Adipose tissue (tissue), 3 donors: ENCODE data around the gene AMBP. TPM values are rescaled to one million over a fixed set of nuclear protein-coding genes. Genes with fewer than 3 reads are reported as not detected.
"Not testable (repeated sequence)": the region's sequence is repeated elsewhere in the genome, so short reads cannot be mapped to it uniquely, and the experiment has no call there.

Experiments
- H3K27ac ChIP-seq: one replicate; pipeline ENCODE4 v1.5.1; 2013; ENCODE audit warnings: low read depth, low read length
- WGBS, 3 donors: extraction: QIAGEN DNeasy Blood & Tissue Kit; methylation state at CpG; one replicate each; pipeline ENCODE4 v1.1.7; 2013; 5-methylcytosine and 5-hydroxymethylcytosine counted together
- polyA plus RNA-seq, 3 donors: library from polyadenylated mRNA; stranded (reverse); fragments of 200-250 nt; gene quantifications; one replicate each; pipeline ENCODE4 v1.2.3, GENCODE V29; 2013
- donor health status: healthy with polysubstance abuse.
- donor health status: Bipolar disorder and iron deficiency.
- donor health status: healthy.

The AMBP gene
- polyA plus RNA-seq, 3 donors: 0.16 to 57.3 TPM; not detected in 1

- WGBS, 3 donors: 77 to 91% (median 85%) methylated on average over 3 of the region's 3 CpGs
- no peak overlapping the region for H3K27ac ChIP-seq
These were observed 30.4 kb downstream of the AMBP start for GRCh38 chr9:114047717-114048116.

- 82 to 90% (median 87%) methylated on average over 1 of the region's 1 CpG for WGBS, 3 donors
- H3K27ac ChIP-seq: no peak overlapping the region
These were observed 31.2 kb downstream of the AMBP start for GRCh38 chr9:114046875-114047274.

GRCh38 chr9:114046237-114046755, 31.8 kb downstream of the AMBP start:
- 95 to 98% (median 96%) methylated on average over 4 of the region's 4 CpGs for WGBS, 3 donors
- no peak overlapping the region for H3K27ac ChIP-seq

GRCh38 chr9:114043660-114044059, 34.4 kb downstream of the AMBP start:
- not testable (repeated sequence) for H3K27ac ChIP-seq

- WGBS, 3 donors: 84 to 97% (median 92%) methylated on average over 5 of the region's 5 CpGs
- H3K27ac ChIP-seq: no peak overlapping the region
These were observed 38.6 kb downstream of the AMBP start for GRCh38 chr9:114039484-114039883.

GRCh38 chr9:114038724-114039313, 39.3 kb downstream of the AMBP start:
- H3K27ac ChIP-seq: no peak overlapping the region
- WGBS, 3 donors: 92 to 94% (median 94%) methylated on average over 13 of the region's 13 CpGs

GRCh38 chr9:114037961-114038723, 40.0 kb downstream of the AMBP start:
- H3K27ac ChIP-seq: no peak overlapping the region
- 84 to 87% (median 86%) methylated on average over 19 of the region's 19 CpGs for WGBS, 3 donors

GRCh38 chr9:114037249-114037648, 40.9 kb downstream of the AMBP start:
- WGBS, 3 donors: 83 to 93% (median 85%) methylated on average over 5 of the region's 5 CpGs
- no peak overlapping the region for H3K27ac ChIP-seq

GRCh38 chr9:114035845-114036801, 42.0 kb downstream of the AMBP start:
- WGBS, 3 donors: 95 to 98% (median 96%) methylated on average over 18 of the region's 18 CpGs

GRCh38 chr9:114035221-114035844, 42.8 kb downstream of the AMBP start:
- H3K27ac ChIP-seq: no peak overlapping the region
- WGBS, 3 donors: 83 to 90% (median 86%) methylated on average over 16 to 17 of the region's 17 CpGs

More at GRCh38 chr9:114035845-114036801, 42.0 kb downstream of the AMBP start:
- no peak overlapping the region for H3K27ac ChIP-seq

- 85 to 93% (median 89%) methylated on average over 4 of the region's 4 CpGs for WGBS, 3 donors
- H3K27ac ChIP-seq: no peak overlapping the region
These were observed 43.4 kb downstream of the AMBP start for GRCh38 chr9:114034661-114035062.

- H3K27ac ChIP-seq: no peak overlapping the region
- WGBS, 3 donors: 96 to 97% (median 96%) methylated on average over 10 of the region's 10 CpGs
These were observed 43.9 kb downstream of the AMBP start for GRCh38 chr9:114034196-114034595.

GRCh38 chr9:114033397-114034103, 44.5 kb downstream of the AMBP start:
- H3K27ac ChIP-seq: no peak overlapping the region
- 65 to 72% (median 69%) methylated on average over 12 of the region's 12 CpGs for WGBS, 3 donors

GRCh38 chr9:114031948-114032840, 45.9 kb downstream of the AMBP start:
- H3K27ac ChIP-seq: no peak overlapping the region
- WGBS, 3 donors: 84 to 93% (median 86%) methylated on average over 19 of the region's 19 CpGs

GRCh38 chr9:114031037-114031630, 47.0 kb downstream of the AMBP start:
- 92 to 95% (median 93%) methylated on average over 7 of the region's 7 CpGs for WGBS, 3 donors
- no peak overlapping the region for H3K27ac ChIP-seq

GRCh38 chr9:114030364-114030763, 47.7 kb downstream of the AMBP start:
- 89 to 92% (median 91%) methylated on average over 9 of the region's 9 CpGs for WGBS, 3 donors
- no peak overlapping the region for H3K27ac ChIP-seq
